Right renal cortex interstitium (tissue), 3 donors: ENCODE data around the gene SSBP4. TPM values are rescaled to one million over a fixed set of nuclear protein-coding genes. Genes with fewer than 3 reads are reported as not detected.

Source experiments
- DNase-seq, 3 donors: peaks; one replicate each; pipeline ENCODE4 v3.0.0-alpha.2; 2013; ENCODE audit warnings: low read depth in 3 of 3, low spot score in 2 of 3
- polyA plus RNA-seq, 3 donors: library from polyadenylated mRNA; unstranded; fragments of 120-200 nt; gene quantifications; one replicate each; pipeline ENCODE4 v1.2.1, GENCODE V29; 2013; ENCODE audit not compliant: insufficient read length in 3 of 3

The SSBP4 gene
- polyA plus RNA-seq, 3 donors: 51.1 to 65.2 (median 61.6) TPM

DNA sequence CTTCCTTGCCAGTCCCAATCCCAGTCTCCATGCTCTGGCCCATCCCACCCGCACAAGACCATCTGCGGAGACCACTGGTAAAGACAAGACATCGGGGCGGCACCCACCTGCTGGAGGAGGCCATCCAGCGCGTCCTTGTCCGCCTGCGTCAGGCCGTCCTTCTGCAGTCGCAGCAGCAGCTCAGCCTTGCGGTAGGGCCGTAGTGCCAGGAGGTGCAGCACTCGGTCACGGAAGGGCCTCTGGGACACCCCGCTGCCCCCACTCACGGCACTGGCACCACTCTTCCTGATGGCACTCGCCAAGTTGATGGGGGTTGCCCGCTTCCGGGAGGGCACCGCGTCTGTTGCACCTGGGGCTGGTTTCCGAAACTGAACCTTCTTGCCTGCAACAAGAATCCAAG is 42.3 kb downstream of the SSBP4 start:
- no peak for DNase-seq

- DNase-seq: no peak
These were observed 45.4 kb downstream of the SSBP4 start for GRCh38 chr19:18464646-18465045.

DNA sequence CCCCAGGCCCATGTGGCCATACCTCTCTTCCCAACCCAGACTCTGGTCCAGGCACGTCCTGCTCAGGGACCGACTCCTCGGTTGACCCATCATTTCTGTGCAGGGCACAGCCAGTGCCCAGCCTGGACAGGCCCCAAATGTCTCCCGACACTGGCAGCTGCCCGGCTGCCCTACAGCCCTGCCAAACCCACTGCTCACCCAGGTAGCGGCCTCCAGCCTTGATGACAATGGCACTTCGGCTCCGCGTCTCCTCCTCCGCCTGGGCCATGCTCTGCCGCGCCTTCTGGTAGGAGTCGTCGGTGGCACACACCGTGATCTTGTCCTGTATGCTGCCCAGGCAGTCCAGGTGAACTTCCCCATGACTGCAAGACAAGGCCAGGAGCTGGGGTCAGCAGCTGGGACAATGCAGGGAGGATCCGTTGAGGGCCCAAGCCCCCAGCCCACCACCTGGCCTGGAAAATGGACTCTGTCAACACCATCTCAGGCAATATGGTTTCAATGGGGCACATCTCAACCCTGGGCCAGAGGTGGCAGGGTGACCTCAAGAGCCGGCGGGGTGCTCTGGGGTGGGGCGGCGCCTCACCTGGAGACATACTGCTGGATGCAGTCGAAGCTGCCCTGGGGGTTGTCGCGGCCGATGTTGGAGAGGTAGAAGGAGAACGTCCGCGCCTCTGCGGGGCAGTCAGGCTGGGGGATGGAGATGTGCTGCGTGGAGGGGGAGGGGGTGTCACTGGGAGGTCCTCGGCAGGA is 46.2 kb downstream of the SSBP4 start:
- DNase-seq: no peak

GRCh38 chr19:18465964-18466339 is 46.8 kb downstream of the SSBP4 start:
- DNase-seq: no peak

DNA sequence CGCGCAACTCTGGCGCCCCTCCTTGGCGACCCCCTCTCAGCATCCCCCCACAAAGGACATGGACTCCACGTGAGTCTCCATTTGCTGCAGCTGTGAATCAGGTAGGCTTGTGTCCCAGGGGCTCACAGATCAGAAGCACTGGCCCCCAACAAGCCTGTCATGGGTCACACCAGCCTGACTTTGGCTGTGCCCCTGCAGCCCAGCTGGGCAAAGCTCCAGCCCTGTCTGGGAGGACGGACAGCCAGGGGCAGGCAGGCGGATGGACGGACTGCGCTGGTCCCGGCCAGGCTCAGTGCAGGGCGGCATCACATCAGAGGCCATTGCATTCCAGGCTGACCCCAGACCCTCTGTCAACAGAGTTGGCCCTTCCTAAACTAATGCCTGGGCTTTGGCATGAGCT is 47.2 kb downstream of the SSBP4 start:
- no peak for DNase-seq

DNA sequence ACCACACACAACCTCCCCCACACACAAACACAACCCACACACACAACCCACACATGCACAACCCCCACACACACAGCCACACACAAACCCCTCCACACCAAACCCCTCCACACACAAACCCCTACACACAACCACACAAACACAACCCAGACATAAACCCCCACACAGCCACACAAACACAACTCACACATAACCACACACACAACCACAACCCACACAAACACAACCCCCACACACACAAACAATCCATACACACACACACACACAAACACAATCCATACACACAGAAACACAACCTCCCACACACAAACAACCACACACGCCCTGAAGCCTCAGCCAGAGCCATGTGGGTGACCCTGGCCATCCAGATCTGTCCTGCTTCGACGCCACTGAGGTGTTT is 48.8 kb downstream of the SSBP4 start:
- DNase-seq: no peak

- no peak for DNase-seq
These were observed 49.3 kb downstream of the SSBP4 start for GRCh38 chr19:18468517-18468916.

- no peak for DNase-seq
These were observed 50.1 kb downstream of the SSBP4 start for GRCh38 chr19:18469069-18469846.

GRCh38 chr19:18470787-18471186 is 51.6 kb downstream of the SSBP4 start:
- DNase-seq: no peak

DNA sequence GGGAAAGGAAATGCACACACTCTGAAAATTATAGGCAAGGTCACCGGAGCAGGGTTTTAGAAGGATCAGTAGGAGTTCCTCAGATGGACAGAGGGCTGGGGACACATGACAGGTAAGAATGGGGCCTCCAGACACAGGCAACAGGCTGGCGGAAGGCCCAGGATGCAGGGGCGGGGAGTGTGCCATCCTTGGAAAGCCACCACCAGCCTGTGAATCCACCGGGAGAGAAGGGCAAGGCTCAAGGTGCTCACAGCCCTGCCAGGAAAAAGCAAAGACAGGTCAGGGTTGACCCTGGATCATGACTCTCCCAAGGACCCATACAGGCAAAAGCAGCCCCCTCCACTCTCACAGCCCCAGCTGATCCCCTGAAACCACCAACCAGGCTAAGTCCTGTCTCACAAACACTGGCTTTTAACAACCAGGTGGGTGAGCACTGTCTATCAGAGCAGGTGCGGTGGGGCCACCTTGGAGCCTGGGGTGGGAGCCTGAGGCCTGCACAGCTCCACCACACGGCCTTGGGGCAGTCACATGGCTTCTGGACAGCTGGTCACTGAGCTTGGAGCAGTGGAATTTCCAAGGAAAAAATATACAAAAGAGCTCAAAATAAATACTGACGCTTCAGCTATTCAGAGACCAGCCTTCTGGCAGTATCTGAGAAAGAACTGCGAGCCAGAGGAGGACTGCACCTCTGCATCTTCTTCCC is 54.0 kb downstream of the SSBP4 start:
- DNase-seq: no peak

GRCh38 chr19:18473706-18474087 is 54.5 kb downstream of the SSBP4 start:
- DNase-seq: no peak

- DNase-seq: no peak
These were observed 55.2 kb downstream of the SSBP4 start for GRCh38 chr19:18474366-18474887.

DNA sequence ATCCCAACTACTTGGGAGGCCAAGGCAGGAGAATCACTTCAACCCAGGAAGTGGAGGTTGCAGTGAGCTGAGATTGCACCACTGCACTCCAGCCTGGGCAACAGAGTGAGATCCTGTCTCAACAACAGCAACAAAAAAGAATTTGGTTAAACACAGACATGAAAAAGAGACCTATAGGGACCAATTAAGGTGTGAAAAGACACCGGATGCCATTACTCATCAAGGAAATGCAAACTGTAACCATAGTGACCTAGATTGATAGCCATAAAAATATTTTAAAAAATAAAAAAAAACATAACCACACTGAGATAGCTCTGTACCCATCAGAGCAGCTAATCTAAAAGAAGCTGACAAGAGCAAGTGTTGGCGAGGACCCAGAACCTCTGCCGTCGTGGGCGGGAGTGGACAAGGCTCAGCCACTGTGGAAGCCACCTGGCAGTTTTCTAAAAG is 55.8 kb downstream of the SSBP4 start:
- DNase-seq: no peak

DNA sequence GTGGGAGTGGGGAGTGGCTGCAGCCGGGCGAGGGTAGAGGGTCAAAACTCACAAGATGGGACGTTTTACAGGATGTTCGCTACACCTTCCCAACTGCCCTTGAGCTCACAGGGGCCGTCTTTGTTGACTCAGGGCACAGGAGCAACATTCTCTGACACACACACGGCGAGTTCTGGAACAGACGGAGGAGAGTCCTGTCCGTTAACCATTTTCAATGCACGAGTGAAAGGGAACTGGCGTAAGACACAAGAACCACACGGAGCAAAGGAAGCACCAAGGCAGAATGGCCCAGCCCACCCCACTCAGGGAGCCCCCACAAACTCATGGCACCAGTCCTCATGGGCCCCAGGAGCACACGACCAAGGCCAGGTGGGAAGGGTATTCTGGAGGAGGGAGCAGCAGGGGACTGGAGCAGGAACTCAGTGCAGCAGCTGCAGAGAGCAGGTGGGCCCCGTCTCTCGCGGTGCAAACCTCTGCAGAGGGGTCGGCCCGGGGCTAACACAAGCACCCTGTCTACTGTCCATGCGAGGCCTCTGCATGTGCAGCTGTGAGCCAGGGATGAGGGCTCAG is 56.6 kb downstream of the SSBP4 start:
- DNase-seq: no peak

- DNase-seq: no peak
These were observed 57.4 kb downstream of the SSBP4 start for GRCh38 chr19:18476507-18477041.

DNA sequence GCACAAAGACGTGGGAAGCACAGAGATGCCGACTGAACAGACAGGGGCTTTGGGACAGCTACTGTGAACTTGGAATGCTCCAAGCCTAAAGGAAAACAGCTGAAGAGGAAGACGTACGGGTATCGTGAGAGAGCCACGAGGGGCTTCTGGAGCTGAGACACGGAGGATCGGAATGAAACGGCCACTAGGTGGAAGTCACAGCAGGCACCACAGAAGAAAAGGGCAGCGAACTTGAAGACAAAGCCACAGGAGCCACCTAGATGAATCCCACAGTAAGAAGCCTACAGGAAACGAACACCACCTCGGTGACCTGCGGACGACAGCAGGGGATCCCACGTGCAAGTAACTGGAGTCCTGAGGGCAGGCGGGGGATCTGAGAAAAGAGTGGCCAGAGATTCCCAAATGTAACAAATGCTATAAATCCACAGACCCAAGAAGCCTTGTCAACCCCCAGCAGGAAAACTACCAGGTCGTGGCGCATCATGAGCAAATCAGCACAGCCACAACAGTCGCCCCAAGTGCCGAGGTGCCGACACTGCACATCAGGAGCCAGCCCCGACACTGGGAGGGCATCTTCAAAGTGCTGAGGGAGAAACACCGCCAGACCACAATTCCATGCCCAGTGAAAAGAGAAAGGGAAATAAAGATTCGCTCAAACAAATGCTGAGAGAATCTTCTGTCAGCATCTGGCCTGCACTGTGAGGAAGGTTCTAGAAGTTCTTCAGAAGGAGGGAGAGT is 58.0 kb downstream of the SSBP4 start:
- no peak for DNase-seq

DNA sequence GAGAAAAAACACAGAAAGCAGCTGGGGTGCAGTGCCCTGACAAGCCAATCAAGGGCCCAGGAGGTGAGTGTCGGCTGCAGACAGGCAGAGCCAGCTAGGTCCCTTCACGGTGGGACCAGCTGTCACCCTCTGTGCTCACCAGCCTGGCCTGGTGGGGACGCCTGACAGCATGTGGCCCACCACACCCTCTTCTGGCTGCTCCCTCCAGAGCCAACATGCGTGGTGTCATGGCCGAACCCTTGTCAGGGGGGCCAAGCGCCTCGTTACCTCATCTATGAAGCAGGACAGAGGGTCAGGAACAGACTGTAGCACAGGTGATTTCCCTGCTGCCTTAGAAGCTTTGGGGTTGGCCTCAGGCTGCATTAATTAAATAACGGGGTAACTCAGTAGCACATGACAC is 58.8 kb downstream of the SSBP4 start:
- DNase-seq: no peak

- DNase-seq: no peak
These were observed 59.5 kb downstream of the SSBP4 start for GRCh38 chr19:18478545-18479311.

DNA sequence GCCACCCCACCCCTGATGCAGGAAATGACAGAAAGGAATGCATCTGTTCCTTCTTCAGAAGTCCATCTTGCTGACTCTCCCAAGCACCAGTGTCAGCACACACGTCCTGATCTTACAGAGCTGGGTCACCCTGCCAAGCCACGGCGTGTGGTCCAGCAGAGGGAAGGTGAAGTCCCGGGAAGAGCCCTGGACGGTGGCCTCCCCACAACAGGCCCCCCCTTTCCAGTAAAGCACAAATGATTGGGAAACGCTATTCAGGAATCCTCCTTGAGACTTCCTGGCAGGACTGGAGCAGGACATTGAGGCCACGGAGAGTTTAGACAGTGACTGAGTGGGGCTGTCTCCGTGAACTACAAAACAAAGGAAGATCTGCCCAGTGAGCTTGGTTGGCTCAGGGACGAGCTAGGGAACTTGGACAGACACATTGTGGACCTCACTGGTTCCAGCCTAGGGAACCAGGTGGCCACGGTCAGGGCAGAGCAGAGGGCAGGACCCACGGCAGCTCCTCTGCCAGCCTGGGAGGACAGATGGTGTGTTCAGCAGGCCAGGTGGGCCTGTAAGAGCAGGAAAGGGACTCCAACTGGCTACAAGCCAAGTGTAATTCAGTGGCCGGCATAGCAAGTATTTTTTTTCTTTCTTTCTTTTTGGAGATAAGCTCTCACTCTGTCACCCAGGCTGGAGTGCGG is 61.0 kb downstream of the SSBP4 start:
- no peak for DNase-seq
